ENCODE measurements around the gene NAP1L4.
"Not testable (repeated sequence)": the region's sequence is repeated elsewhere in the genome, so short reads cannot be mapped to it uniquely, and the experiment has no call there.

Gene NAP1L4

DNA sequence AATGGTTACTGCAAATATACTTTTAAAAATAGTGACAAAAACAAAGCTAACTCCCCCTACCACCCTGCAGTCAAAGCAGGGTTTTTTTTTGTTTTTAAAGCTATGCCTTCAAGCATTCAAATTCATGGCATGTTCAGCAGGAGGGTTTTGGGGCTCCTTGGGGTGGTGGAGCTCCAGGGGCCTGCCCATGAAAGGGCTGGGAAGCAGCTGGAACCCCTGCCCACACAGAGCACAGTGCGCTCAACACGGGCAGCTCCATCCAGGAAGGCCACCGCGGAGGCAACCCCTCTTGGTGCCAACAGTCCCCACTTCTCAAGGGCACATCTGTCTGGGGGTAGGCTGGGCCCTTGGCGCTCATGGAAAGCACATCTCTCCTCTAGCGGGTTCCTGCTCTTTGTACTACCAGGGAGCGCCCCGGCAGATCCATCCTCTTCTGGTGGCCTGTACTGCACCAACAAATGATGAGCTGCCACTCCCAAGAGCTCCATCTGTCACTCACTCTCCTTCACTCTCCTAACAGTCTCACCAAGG lies 46.3 kb downstream of the NAP1L4 start:
- Histone ChIP-seq H3K4me3 (ENCODE audit: low read length) (no peak overlapping the region), H3K9ac (ENCODE audit: low read length) (no peak overlapping the region)

DNA sequence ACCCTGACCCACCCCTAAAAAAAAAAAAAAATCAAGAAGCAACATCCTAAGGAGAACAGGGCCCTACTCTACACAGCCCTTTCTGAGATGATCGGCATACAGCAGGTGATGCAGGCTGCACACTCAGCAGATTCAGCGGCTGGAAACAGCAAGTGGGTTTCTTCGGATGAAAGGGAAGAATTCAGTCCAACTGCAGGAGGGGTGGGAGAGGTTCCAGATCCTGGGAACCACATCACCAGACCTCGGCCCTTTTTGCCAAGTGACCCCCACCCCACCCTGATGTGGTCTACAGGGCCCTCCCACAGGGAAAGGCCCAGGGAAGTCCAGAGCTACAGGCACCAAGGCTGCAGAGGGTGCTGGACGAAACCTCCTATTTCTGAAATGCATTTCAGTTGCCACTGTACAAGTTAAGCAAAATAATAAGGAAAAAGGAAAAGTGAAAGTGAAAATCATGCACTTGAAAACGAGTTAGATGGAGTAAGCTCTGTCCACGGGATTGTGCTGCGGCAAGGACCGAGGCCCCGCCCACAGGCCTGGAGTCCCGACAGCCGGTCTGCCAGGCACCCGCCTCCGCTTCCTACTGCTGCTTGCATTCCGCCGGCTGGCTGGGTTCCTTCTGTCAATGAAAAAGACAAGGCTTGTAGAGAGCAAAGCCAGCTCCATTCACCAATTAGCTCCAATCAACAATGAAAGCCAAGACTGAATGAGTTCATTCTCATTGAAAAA lies 46.9 kb downstream of the NAP1L4 start:
- Histone ChIP-seq H3K9ac (ENCODE audit: low read length) (no peak overlapping the region), H3K4me1 (ENCODE audit: control insufficient read depth, insufficient read depth, low read length) (peaks cover 46% of the 10 kb centered on the region), H3K27me3 (ENCODE audit: control insufficient read depth, insufficient read depth, low read length) (no peaks in the 10 kb centered on the region), H3K9me3 (ENCODE audit: control insufficient read depth, low read length) (no peaks in the 10 kb centered on the region), H3K36me3 (ENCODE audit: control insufficient read depth, insufficient read depth, low read length) (peaks cover 5% of the 10 kb centered on the region), H3K4me3 (ENCODE audit: low read length) (no peak overlapping the region)

More for the DNA sequence above, 46.3 kb downstream of the NAP1L4 start:
- no peaks in the 10 kb centered on the region for H3K27me3 ChIP-seq (ENCODE audit: control insufficient read depth, insufficient read depth, low read length)
- H3K36me3 ChIP-seq (ENCODE audit: control insufficient read depth, insufficient read depth, low read length): peaks cover 5% of the 10 kb centered on the region
- no peaks in the 10 kb centered on the region for H3K9me3 ChIP-seq (ENCODE audit: control insufficient read depth, low read length)
- peaks cover 40% of the 10 kb centered on the region for H3K4me1 ChIP-seq (ENCODE audit: control insufficient read depth, insufficient read depth, low read length)

DNA sequence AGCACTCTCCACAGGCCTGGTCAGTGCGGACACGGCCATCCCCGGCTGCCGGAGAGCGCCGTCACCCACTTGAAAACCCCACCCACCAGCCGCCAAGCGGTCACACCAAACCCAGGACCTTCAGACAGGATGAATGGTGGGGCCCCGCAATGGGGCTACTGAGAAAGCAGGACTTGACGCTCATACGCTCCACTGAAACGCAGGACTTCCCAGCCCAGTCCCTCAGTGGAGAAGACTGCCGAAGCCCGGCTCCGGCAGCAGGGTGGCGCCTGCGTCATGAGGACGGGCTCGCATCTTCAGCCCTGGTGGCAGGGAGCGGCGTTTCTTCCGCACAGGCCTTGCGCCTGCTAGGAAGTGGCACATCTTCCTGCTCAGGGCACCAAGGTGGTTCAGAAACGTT lies 47.6 kb downstream of the NAP1L4 start:
- Histone ChIP-seq H3K4me1 (ENCODE audit: control insufficient read depth, insufficient read depth, low read length) (peaks cover 53% of the 10 kb centered on the region), H3K9me3 (ENCODE audit: control insufficient read depth, low read length) (no peaks in the 10 kb centered on the region), H3K9ac (ENCODE audit: low read length) (no peak overlapping the region), H3K4me3 (ENCODE audit: low read length) (no peak overlapping the region), H3K27me3 (ENCODE audit: control insufficient read depth, insufficient read depth, low read length) (no peaks in the 10 kb centered on the region), H3K36me3 (ENCODE audit: control insufficient read depth, insufficient read depth, low read length) (peaks cover 5% of the 10 kb centered on the region)

DNA sequence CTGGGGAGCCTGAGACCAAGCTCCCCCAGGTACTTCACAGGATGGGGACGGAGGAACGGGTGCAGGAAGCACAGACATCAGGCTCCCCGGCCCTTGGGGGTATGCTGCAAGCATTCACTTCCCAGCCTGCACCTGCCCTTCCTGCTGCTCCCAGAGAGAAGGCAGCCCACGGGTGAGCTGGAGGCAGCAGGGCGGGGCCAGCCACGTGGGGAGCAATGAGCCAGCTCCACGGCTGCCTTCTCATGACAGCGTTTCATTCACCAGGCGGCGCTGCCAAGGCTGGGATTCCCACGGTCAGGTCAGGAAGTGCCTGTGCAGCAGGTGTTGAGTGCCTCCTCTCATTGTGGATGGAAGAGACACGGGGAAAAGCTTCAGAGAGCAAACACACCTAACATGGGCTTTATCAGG lies 48.4 kb downstream of the NAP1L4 start:
- no peaks in the 10 kb centered on the region for H3K27me3 ChIP-seq (ENCODE audit: control insufficient read depth, insufficient read depth, low read length)
- H3K36me3 ChIP-seq (ENCODE audit: control insufficient read depth, insufficient read depth, low read length): peaks cover 5% of the 10 kb centered on the region
- H3K4me3 ChIP-seq (ENCODE audit: low read length): no peak overlapping the region
- H3K9me3 ChIP-seq (ENCODE audit: control insufficient read depth, low read length): no peaks in the 10 kb centered on the region
- H3K4me1 ChIP-seq (ENCODE audit: control insufficient read depth, insufficient read depth, low read length): peaks cover 53% of the 10 kb centered on the region
- H3K9ac ChIP-seq (ENCODE audit: low read length): no peak overlapping the region

DNA sequence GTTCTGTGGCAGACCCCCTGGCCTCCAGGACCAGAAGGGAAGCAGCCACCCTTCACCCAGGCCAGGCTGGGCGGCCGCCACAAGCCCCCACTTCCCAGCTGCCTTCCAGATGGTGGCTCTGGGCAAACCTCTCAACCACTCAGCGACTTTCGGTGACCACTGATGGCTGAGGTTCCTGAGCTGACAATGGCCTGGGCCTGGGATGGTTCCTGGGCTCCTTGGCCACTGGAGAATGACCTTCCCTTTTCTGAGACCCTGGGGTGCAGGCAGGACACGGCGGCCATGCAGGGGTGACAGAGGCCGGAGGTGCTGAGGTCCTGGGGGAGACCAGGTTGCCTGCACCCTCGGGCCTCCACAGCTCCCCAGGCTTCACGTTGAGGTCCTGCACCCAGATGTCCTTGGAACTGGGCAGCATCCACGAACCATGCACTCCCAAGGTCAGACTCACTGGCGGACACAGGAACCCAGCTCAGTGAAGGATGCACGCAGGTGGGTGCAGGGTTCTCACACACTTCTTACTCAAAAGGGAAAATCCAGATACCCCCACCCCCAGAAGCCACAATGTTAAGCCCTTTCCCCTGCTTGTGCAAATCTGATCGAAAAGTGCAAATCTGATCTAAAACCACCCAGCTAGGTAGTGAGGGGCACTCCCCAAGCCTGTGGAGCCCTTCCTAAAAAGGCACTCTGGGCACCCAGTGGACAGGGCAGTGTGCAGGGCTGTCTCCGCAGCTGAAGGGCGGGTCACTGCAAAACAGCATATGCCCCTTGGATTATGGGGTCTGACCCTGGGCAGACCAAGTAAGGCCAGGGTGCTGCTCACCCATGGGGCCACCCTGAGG lies 49.0 kb downstream of the NAP1L4 start:
- H3K4me1 ChIP-seq (ENCODE audit: control insufficient read depth, insufficient read depth, low read length): peaks cover 53% of the 10 kb centered on the region

DNA sequence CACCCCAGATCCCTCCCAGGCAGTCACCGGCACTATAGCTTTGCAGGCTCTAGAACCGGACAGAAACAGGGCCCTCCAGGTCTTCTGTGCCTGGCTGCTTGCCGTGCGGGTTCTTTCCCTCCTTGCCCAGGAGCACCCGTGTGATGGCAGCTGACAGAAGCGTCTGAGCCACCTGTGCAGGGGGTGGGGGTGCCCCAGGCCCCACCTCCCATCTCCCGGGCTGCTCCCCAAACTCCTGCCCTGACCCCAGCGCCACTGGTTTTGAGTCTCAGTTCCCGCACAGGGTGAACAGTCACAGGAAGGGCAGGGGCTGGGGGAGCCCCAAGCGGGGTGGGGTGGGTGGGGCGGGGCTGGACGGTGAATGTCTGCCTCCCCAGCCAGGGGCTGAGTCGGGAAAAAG lies 49.7 kb downstream of the NAP1L4 start:
- Histone ChIP-seq H3K4me1 (ENCODE audit: control insufficient read depth, insufficient read depth, low read length) (peaks cover 53% of the 10 kb centered on the region), H3K9ac (ENCODE audit: low read length) (no peak overlapping the region), H3K27me3 (ENCODE audit: control insufficient read depth, insufficient read depth, low read length) (no peaks in the 10 kb centered on the region)

More for the DNA sequence above, 49.0 kb downstream of the NAP1L4 start:
- no peaks in the 10 kb centered on the region for H3K9me3 ChIP-seq (ENCODE audit: control insufficient read depth, low read length)
- peaks cover 2% of the 10 kb centered on the region for H3K36me3 ChIP-seq (ENCODE audit: control insufficient read depth, insufficient read depth, low read length)
- H3K9ac ChIP-seq (ENCODE audit: low read length): no peak overlapping the region
- no peaks in the 10 kb centered on the region for H3K27me3 ChIP-seq (ENCODE audit: control insufficient read depth, insufficient read depth, low read length)
- H3K4me3 ChIP-seq (ENCODE audit: low read length): no peak overlapping the region

DNA sequence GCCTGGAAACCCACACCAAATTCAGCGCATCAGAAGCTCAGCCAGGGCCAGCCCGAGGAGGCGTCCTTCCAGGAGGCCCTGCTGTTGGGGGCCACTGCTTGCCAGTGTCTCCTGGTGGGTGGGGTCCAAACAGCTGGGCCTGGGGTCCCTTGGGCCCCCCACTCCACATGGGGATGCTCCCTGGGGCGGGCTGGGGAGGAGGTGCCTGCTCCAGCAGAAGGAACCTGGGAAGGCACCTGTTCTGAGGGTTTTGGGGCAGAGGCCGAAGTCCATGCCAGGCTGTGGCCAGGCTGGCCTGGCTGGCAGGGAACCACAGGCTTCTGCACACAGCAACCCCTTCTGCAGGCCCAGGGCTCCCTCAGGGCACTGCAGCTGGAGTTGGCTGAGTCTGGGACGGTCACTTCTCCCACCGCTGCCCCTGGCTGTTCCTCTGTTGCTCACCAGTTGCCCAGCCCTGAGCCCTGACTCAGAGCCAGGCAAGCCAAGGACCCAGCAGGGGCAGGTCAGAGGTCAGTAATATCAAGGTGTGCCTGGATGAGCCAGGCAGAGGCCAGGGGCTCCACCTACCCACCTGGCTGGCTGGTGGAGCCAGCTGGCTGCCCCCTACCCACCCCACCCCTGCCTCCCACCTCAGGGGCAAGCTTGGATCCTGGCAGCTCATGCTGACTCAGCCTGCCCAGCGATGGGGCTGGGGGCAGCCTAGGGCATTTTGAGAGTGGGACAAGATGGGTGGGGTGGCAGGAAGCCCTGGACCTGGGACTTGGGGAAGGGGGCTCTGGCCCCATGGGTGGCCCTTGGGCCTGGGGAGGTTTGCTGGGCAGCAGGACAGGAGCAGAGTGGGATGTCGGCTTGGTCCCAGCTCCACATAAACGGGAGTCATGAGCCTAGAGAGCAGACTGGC lies 51.0 kb downstream of the NAP1L4 start:
- Histone ChIP-seq H3K4me3 (ENCODE audit: low read length) (no peak overlapping the region), H3K9ac (ENCODE audit: low read length) (peak overlapping the region; percentile 45), H3K27me3 (ENCODE audit: control insufficient read depth, insufficient read depth, low read length) (no peaks in the 10 kb centered on the region), H3K9me3 (ENCODE audit: control insufficient read depth, low read length) (no peaks in the 10 kb centered on the region), H3K4me1 (ENCODE audit: control insufficient read depth, insufficient read depth, low read length) (peaks cover 50% of the 10 kb centered on the region), H3K36me3 (ENCODE audit: control insufficient read depth, insufficient read depth, low read length) (no peaks in the 10 kb centered on the region)

More for the DNA sequence above, 49.7 kb downstream of the NAP1L4 start:
- Histone ChIP-seq H3K9me3 (ENCODE audit: control insufficient read depth, low read length) (no peaks in the 10 kb centered on the region), H3K36me3 (ENCODE audit: control insufficient read depth, insufficient read depth, low read length) (no peaks in the 10 kb centered on the region), H3K4me3 (ENCODE audit: low read length) (no peak overlapping the region)

DNA sequence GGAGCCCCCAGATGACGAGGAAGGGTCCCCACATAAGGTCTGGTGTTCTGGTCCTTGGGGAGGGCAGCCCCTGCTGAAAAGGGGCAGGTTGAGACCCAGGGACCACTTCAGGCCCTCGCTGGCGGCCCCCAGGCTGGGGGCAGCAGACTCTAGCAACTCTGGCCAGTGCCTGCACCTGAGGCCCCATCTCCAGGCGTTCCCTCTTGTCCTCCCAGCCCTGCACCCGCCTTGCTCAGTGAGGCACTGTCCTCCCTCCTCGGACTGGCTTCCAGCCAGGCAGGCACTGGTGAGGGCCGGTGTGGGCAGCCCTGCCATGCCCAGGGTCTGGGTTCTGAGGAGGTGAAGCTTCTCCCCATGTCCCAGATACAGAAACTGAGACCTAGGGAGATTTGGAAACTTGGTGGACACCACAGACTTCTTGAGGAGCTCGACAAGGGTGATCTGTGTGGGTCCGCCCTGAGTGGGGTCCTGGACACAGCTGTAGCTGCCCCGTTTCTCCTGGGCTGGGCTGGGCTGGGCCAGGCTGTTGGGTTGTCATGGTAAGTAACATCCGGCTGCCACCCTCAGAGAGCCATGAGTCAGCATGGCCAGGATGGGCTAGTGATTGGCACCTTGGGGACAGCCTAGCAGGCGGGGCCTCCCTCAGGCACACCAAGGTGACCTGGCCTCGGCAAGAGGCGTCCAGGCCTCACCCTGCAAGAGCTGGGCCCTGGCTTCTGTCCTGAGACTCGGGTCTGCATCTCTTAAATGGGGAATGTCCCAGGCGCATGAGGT lies 51.8 kb downstream of the NAP1L4 start:
- peaks cover 42% of the 10 kb centered on the region for H3K4me1 ChIP-seq (ENCODE audit: control insufficient read depth, insufficient read depth, low read length)
- peak overlapping the region; percentile 45 for H3K9ac ChIP-seq (ENCODE audit: low read length)
- no peak overlapping the region for H3K4me3 ChIP-seq (ENCODE audit: low read length)
- H3K9me3 ChIP-seq (ENCODE audit: control insufficient read depth, low read length): no peaks in the 10 kb centered on the region
- no peaks in the 10 kb centered on the region for H3K36me3 ChIP-seq (ENCODE audit: control insufficient read depth, insufficient read depth, low read length)
- no peaks in the 10 kb centered on the region for H3K27me3 ChIP-seq (ENCODE audit: control insufficient read depth, insufficient read depth, low read length)

DNA sequence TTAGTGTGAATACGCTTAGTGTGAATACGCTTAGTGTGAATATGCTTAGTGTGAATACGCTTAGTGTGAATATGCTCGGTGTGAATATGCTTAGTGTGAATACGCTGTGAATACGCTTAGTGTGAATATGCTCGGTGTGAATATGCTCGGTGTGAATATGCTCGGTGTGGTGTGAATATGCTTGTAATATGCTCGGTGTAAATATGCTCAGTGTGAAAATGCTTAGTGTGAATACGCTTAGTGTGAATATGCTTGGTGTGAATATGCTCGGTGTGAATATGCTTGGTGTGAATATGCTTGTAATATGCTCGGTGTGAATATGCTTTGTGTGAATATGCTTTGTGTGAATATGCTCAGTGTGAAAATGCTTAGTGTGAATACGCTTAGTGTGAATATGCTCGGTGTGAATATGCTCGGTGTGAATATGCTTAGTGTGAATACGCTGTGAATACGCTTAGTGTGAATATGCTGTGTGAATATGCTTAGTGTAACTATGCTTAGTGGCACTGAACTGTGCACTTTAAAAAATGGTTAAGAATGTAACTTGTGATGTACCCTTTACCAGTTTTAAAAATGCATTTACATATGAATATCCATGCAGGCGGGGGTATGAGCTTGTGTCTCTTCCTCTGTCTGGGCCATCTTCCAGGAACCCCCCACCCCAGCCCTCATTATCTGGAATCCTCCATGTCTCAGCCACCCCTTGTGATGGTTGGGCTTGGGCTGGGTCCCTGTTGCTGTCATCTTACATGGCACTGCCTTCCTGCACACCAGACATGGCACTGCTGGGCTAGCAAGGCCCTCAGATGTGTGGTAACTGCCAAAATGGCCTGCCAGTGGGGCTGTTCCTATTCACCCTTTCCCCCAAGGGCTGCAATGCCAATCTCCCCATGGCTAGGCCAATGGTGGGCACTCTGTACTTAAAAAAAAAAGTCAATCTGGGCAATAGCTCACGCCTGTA lies 53.4 kb downstream of the NAP1L4 start:
- not testable (repeated sequence) for H3K9ac ChIP-seq (ENCODE audit: low read length); H3K9me3 ChIP-seq (ENCODE audit: control insufficient read depth, low read length); H3K36me3 ChIP-seq (ENCODE audit: control insufficient read depth, insufficient read depth, low read length); H3K4me3 ChIP-seq (ENCODE audit: low read length); H3K27me3 ChIP-seq (ENCODE audit: control insufficient read depth, insufficient read depth, low read length)
- peaks cover 36% of the 10 kb centered on the region for H3K4me1 ChIP-seq (ENCODE audit: control insufficient read depth, insufficient read depth, low read length)

DNA sequence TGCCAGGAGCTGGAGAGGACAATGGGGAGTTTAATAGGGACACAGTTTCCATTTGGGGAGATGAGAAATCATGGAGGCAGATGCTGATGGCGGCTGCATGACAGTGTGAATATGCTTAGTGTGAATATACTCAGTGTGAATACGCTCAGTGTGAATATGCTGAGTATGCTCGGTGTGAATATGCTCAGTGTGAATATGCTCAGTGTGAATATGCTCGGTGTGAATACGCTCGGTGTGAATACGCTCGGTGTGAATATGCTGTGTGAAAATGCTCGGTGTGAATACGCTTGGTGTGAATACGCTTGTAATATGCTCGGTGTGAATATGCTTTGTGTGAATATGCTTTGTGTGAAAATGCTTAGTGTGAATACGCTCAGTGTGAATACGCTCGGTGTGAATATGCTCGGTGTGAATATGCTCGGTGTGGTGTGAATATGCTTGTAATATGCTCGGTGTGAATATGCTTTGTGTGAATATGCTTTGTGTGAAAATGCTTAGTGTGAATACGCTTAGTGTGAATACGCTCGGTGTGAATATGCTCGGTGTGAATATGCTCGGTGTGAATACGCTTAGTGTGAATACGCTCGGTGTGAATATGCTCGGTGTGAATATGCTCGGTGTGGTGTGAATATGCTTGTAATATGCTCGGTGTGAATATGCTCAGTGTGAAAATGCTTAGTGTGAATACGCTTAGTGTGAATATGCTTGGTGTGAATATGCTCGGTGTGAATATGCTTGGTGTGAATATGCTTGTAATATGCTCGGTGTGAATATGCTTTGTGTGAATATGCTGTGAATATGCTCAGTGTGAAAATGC lies 54.3 kb downstream of the NAP1L4 start:
- H3K36me3 ChIP-seq (ENCODE audit: control insufficient read depth, insufficient read depth, low read length); H3K9me3 ChIP-seq (ENCODE audit: control insufficient read depth, low read length); H3K4me3 ChIP-seq (ENCODE audit: low read length); H3K27me3 ChIP-seq (ENCODE audit: control insufficient read depth, insufficient read depth, low read length); H3K9ac ChIP-seq (ENCODE audit: low read length): not testable (repeated sequence)
- peaks cover 36% of the 10 kb centered on the region for H3K4me1 ChIP-seq (ENCODE audit: control insufficient read depth, insufficient read depth, low read length)
